Measurements from ENCODE around the gene VPREB3. TPM values are rescaled to one million over a fixed set of nuclear protein-coding genes. Genes with fewer than 3 reads are reported as not detected.

Gene VPREB3
- polyA plus RNA-seq, 2 of the 4 experiments (the other 2 are of a cell fraction), result 0.41 to 0.52 TPM

- ChIA-PET CTCF (no interaction called here), POLR2A (no interaction called here)
- WGBS (ENCODE audit: missing lambda C conversion rate), result 93% methylated on average over 15 of the region's 18 CpGs
- Histone ChIP-seq H3K9me3 (no peaks in the 10 kb centered on the region), H3K4me1 (no peaks in the 10 kb centered on the region; the same call in 2 of the 3 replicates), H3K4me2 (peak overlapping the region; percentile 69), H3K27ac (no peak overlapping the region), H3K4me3 (peak overlapping the region; percentile 69; the same call in 2 of the 3 replicates)
- FAIRE-seq (no peak), ATAC-seq (no peak), DNase-seq (ENCODE audit: low read depth in 1 of 2, low spot score in 1 of 2) (no peak)
- TF ChIP-seq USF2 (IDR thresholded peaks at IDR 0.05), result no peak
- no peak for TF ChIP-seq JUN (IDR thresholded peaks at IDR 0.05)
- no peak for TF ChIP-seq CTCF (IDR thresholded peaks at IDR 0.05)
- TF ChIP-seq RARB (CRISPR knock-in tag; IDR thresholded peaks at IDR 0.05), result no peak
- no peak for TF ChIP-seq BCL3 (IDR thresholded peaks at IDR 0.05)
- no peak for TF ChIP-seq CHD2 (IDR thresholded peaks at IDR 0.05; ENCODE audit: low read length, partially characterized antibody)
- TF ChIP-seq REST (IDR thresholded peaks at IDR 0.05), result no peak
- no peak for TF ChIP-seq KDM5A (IDR thresholded peaks at IDR 0.05)
- no peak for TF ChIP-seq HDAC2 (IDR thresholded peaks at IDR 0.05)
- TF ChIP-seq MYC (IDR thresholded peaks at IDR 0.05; ENCODE audit: borderline replicate concordance, low read length), result no peak
- no peak for TF ChIP-seq SMC3 (IDR thresholded peaks at IDR 0.05)
- no peak for TF ChIP-seq ZNF302 (CRISPR knock-in tag; IDR thresholded peaks at IDR 0.05)
- no peak for TF ChIP-seq GATA3 (IDR thresholded peaks at IDR 0.05; ENCODE audit: borderline replicate concordance)
- TF ChIP-seq MAFK (IDR thresholded peaks at IDR 0.05; ENCODE audit: partially characterized antibody), result no peak
Measured at GRCh38 chr22:23715806-23716375, 38.3 kb downstream of the VPREB3 start.

GRCh38 chr22:23714596-23715578 is 39.3 kb downstream of the VPREB3 start:
- POLR2A ChIA-PET, result no interaction called here
- CTCF ChIA-PET, result no interaction called here
- 97% methylated on average over 3 of the region's 23 CpGs for WGBS (ENCODE audit: missing lambda C conversion rate)
- TF ChIP-seq RNF2 (IDR thresholded peaks at IDR 0.05; ENCODE audit: borderline replicate concordance, low read depth) (no peak), TFCP2L1 (CRISPR knock-in tag; IDR thresholded peaks at IDR 0.05) (no peak), KDM1A (IDR thresholded peaks at IDR 0.05; ENCODE audit: low read depth) (no peak), FOXS1 (CRISPR knock-in tag; IDR thresholded peaks at IDR 0.05) (no peak), ZNF302 (CRISPR knock-in tag; IDR thresholded peaks at IDR 0.05) (no peak), ZFP36 (IDR thresholded peaks at IDR 0.05; ENCODE audit: borderline replicate concordance, partially characterized antibody) (no peak), ZC3H11A (IDR thresholded peaks at IDR 0.05) (no peak), TP53 (CRISPR knock-in tag; IDR thresholded peaks at IDR 0.05) (no peak), RAD21 (conservative IDR thresholded peaks at IDR 0.05 in 1 of 2, IDR thresholded peaks at IDR 0.05 in 1 of 2) (no peak), PBX3 (IDR thresholded peaks at IDR 0.05) (no peak)

More at GRCh38 chr22:23714596-23715578, 39.3 kb downstream of the VPREB3 start:
- Histone ChIP-seq H3K4me3 (no peak overlapping the region), H3K27ac (no peak overlapping the region), H3K4me1 (no peaks in the 10 kb centered on the region; the same call in 2 of the 3 replicates), H3K9me3 (no peaks in the 10 kb centered on the region), H3K4me2 (no peak overlapping the region)
- FAIRE-seq, result no peak
- no peak for ATAC-seq
- DNase-seq (ENCODE audit: low read depth in 1 of 2, low spot score in 1 of 2), result no peak
